ENCODE data around the gene WAC.
"Not testable (repeated sequence)": the region's sequence is repeated elsewhere in the genome, so short reads cannot be mapped to it uniquely, and the experiment has no call there.

Gene WAC

GRCh38 chr10:28637346-28637745 is 104.4 kb downstream of the WAC start:
- in situ Hi-C loops (cut with MboI; ENCODE audit: low pct_unique_long_range_greater_than_20kb, low sequenced_read_pairs): loop anchor here (25.0 kb wide), 1 partner anchor 650 kb away; the partner anchor contains the start of gene LYZL1
- no peak for DNase-seq

- in situ Hi-C loops (cut with MboI; ENCODE audit: low pct_unique_long_range_greater_than_20kb, low sequenced_read_pairs): loop anchor here (25.0 kb wide), 1 partner anchor 649 kb away; the partner anchor contains the start of gene LYZL1
- no peak for DNase-seq
Observed at GRCh38 chr10:28638392-28638791, 105.5 kb downstream of the WAC start.

- in situ Hi-C loops (cut with MboI; ENCODE audit: low pct_unique_long_range_greater_than_20kb, low sequenced_read_pairs): loop anchor here (25.0 kb wide), 1 partner anchor 647 kb away; the partner anchor contains the start of gene LYZL1
- DNase-seq: no peak
Observed at GRCh38 chr10:28640551-28640950, 107.6 kb downstream of the WAC start.

GRCh38 chr10:28644647-28645046 is 111.7 kb downstream of the WAC start:
- no peak for DNase-seq
- in situ Hi-C loops (cut with MboI; ENCODE audit: low pct_unique_long_range_greater_than_20kb, low sequenced_read_pairs): loop anchor here (25.0 kb wide), 1 partner anchor 643 kb away; the partner anchor contains the start of gene LYZL1

- in situ Hi-C loops (cut with MboI; ENCODE audit: low pct_unique_long_range_greater_than_20kb, low sequenced_read_pairs): loop anchor here (25.0 kb wide), 1 partner anchor 335 kb away; no protein-coding TSS in a partner anchor
- DNase-seq: no peak
Observed at GRCh38 chr10:28652106-28652505, 119.2 kb downstream of the WAC start.

GRCh38 chr10:28652703-28653102 is 119.8 kb downstream of the WAC start:
- in situ Hi-C loops (cut with MboI; ENCODE audit: low pct_unique_long_range_greater_than_20kb, low sequenced_read_pairs): loop anchor here (25.0 kb wide), 1 partner anchor 335 kb away; no protein-coding TSS in a partner anchor
- no peak for DNase-seq

GRCh38 chr10:28658824-28659223 is 125.9 kb downstream of the WAC start:
- in situ Hi-C loops (cut with MboI; ENCODE audit: low pct_unique_long_range_greater_than_20kb, low sequenced_read_pairs): loop anchor here (25.0 kb wide), 1 partner anchor 328 kb away; no protein-coding TSS in a partner anchor
- not testable (repeated sequence) for DNase-seq

GRCh38 chr10:28661035-28661434 is 128.1 kb downstream of the WAC start:
- in situ Hi-C loops (cut with MboI; ENCODE audit: low pct_unique_long_range_greater_than_20kb, low sequenced_read_pairs): loop anchor here (25.0 kb wide), 1 partner anchor 326 kb away; no protein-coding TSS in a partner anchor
- DNase-seq: no peak

- in situ Hi-C loops (cut with MboI; ENCODE audit: low pct_unique_long_range_greater_than_20kb, low sequenced_read_pairs): loop anchor here (25.0 kb wide), 1 partner anchor 324 kb away; no protein-coding TSS in a partner anchor
- DNase-seq: peak; percentile 77
Observed at GRCh38 chr10:28663576-28664368, 130.9 kb downstream of the WAC start.

GRCh38 chr10:28664369-28664740 is 131.4 kb downstream of the WAC start:
- DNase-seq: no peak
- in situ Hi-C loops (cut with MboI; ENCODE audit: low pct_unique_long_range_greater_than_20kb, low sequenced_read_pairs): loop anchor here (25.0 kb wide), 1 partner anchor 323 kb away; no protein-coding TSS in a partner anchor

GRCh38 chr10:28666751-28667467 is 134.0 kb downstream of the WAC start:
- in situ Hi-C loops (cut with MboI; ENCODE audit: low pct_unique_long_range_greater_than_20kb, low sequenced_read_pairs): loop anchor here (25.0 kb wide), 1 partner anchor 320 kb away; no protein-coding TSS in a partner anchor
- DNase-seq: no peak

- DNase-seq: peak; percentile 34
- in situ Hi-C loops (cut with MboI; ENCODE audit: low pct_unique_long_range_greater_than_20kb, low sequenced_read_pairs): loop anchor here (25.0 kb wide), 1 partner anchor 319 kb away; no protein-coding TSS in a partner anchor
Observed at GRCh38 chr10:28668363-28669226, 135.7 kb downstream of the WAC start.

GRCh38 chr10:28669227-28670173 is 136.6 kb downstream of the WAC start:
- DNase-seq: no peak
- in situ Hi-C loops (cut with MboI; ENCODE audit: low pct_unique_long_range_greater_than_20kb, low sequenced_read_pairs): loop anchor here (25.0 kb wide), 1 partner anchor 318 kb away; no protein-coding TSS in a partner anchor

All from KBM-7 (cell line).